Measurements from ENCODE around the gene CFAP65.

The CFAP65 gene

GRCh38 chr2:219060821-219061791 is 19.8 kb upstream of the CFAP65 start, which contains the start of gene IHH:
Gene IHH, minus strand, starts transcription at chr2:219060921. Its CDS starts 454 bp downstream, at chr2:219060467.
- DNase-seq = no peak

GRCh38 chr2:219059725-219060682 is 18.7 kb upstream of the CFAP65 start:
- DNase-seq = no peak

GRCh38 chr2:219059375-219059724 is 18.0 kb upstream of the CFAP65 start:
- no peak for DNase-seq

GRCh38 chr2:219058541-219059374 is 17.4 kb upstream of the CFAP65 start:
- no peak for DNase-seq

- no peak for DNase-seq
Observed at GRCh38 chr2:219057709-219058540, 16.6 kb upstream of the CFAP65 start.

GRCh38 chr2:219056896-219057708 is 15.8 kb upstream of the CFAP65 start:
- DNase-seq = no peak

- DNase-seq = no peak
Observed at GRCh38 chr2:219056176-219056895, 15.0 kb upstream of the CFAP65 start.

GRCh38 chr2:219054956-219055903 is 13.9 kb upstream of the CFAP65 start:
- no peak for DNase-seq

- no peak for DNase-seq
Observed at GRCh38 chr2:219049282-219049681, 8.0 kb upstream of the CFAP65 start.

- DNase-seq = no peak
Observed at GRCh38 chr2:219045937-219046550, 4.7 kb upstream of the CFAP65 start.

GRCh38 chr2:219042750-219043149 is 1.4 kb upstream of the CFAP65 start:
- no peak for DNase-seq

- DNase-seq = no peak
Observed at GRCh38 chr2:219042157-219042556, 841 bp upstream of the CFAP65 start.

- DNase-seq = no peak
Observed at GRCh38 chr2:219038600-219038999, 2.7 kb downstream of the CFAP65 start.

- no peak for DNase-seq
Observed at GRCh38 chr2:219037783-219038499, 3.4 kb downstream of the CFAP65 start.

- no peak for DNase-seq
Observed at GRCh38 chr2:219035942-219036341, 5.4 kb downstream of the CFAP65 start.

GRCh38 chr2:219034823-219035222 is 6.5 kb downstream of the CFAP65 start:
- DNase-seq = no peak

- no peak for DNase-seq
Observed at GRCh38 chr2:219032051-219032745, 9.1 kb downstream of the CFAP65 start.
